Lower leg skin (tissue), 3 donors: ENCODE data around the gene TCF15.

Experiments
- CTCF ChIP-seq, 3 donors: fragments of 450-650 bp; IDR thresholded peaks; one replicate each; pipeline ENCODE4 v1.5.1; 2016; ENCODE audit warnings: antibody characterized with exemption in 3 of 3, mild to moderate bottlenecking in 3 of 3, moderate library complexity in 2 of 3
- POLR2A ChIP-seq, 2 donors: fragments of 450-650 bp; IDR thresholded peaks; one replicate each; pipeline ENCODE4 v1.6.1; 2016 to 2017; ENCODE audit warnings: antibody characterized with exemption in 2 of 2, mild to moderate bottlenecking in 1 of 2, moderate library complexity in 1 of 2

GRCh38 chr20:652615-653109 is 42.6 kb upstream of the TCF15 start:
- TF ChIP-seq CTCF (IDR thresholded peaks at IDR 0.05) (no peak), POLR2A (IDR thresholded peaks at IDR 0.05) (no peak)
